GM18951 (cell line): ENCODE data around the gene NT5M.

Source experiments
- POLR2A ChIP-seq: IDR thresholded peaks from 4 replicates; pipeline ENCODE4 v1.6.1; 2011; ENCODE audit warnings: mild to moderate bottlenecking; ENCODE audit not compliant: insufficient read length, insufficient read depth; ENCODE audit errors: extremely low read depth
- in situ Hi-C: fragments of 300-500 bp; cut with MboI; formaldehyde crosslinking; loops from one replicate; pipeline ENCODE4 v1.12.0; 2022; ENCODE audit warnings: low sequenced_read_pairs, mixed read lengths, inconsistent platforms; ENCODE audit not compliant: unreplicated experiment

The NT5M gene

GRCh38 chr17:17384291-17384615 is 81.1 kb downstream of the NT5M start:
- no peak for TF ChIP-seq POLR2A
- in situ Hi-C loops, result no loop called here

DNA sequence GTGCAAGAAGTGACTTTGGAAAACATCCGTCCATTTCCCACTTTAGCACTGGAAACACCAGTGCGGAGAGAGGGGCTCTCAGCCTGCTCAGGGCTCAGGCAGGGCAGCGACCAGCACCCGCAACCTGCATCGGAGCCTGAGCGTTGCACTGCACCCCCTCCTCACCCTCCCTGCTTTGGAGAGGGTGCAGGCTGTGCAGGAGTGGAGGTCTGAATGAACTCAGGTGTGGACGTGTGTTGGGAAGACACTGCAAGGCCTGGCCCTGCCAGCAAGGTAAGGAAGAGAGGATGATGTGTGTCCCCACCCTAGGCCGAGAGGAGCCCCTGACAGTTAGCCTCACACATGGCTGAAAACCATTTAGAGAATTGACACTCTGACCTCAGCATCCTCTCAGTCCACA is 81.8 kb downstream of the NT5M start:
- in situ Hi-C loops, result no loop called here
- no peak for TF ChIP-seq POLR2A

- in situ Hi-C loops, result no loop called here
These were observed 82.3 kb downstream of the NT5M start for GRCh38 chr17:17385491-17385890.

DNA sequence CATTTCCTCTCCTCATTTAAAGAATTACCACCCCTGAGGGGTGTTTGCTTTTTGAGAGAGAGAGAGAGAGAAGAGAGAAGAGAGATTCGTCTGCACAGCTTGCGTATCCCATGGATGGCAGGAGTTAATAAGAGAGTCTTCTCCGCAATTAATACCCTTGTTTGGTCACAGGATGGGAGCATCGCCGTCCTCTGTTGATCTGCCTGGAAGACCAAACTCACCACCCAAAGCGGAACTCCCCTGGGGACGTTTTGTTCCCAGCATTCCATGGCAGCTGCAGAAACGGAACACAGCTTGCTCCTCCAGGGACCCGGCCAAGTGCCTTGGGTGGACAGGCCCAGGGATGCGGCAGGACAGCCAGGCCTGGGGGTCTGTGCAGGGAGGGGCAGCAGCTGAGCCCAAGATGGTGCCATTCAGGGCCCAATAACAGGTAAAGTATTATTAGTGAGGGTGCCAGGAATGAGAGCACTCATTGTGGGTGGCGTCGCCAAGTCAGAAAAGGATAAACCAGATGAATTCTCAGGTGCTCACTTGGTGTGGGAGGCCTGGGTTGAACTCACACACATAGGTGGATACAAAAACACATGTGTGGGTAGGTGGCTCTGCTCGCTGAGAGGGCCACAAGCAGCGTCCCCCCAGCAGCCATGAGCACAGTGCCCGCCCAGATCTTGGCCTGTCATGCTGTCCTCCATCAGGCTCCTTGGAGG is 83.1 kb downstream of the NT5M start:
- in situ Hi-C loops, result no loop called here
- TF ChIP-seq POLR2A, result no peak

More at GRCh38 chr17:17385491-17385890, 82.3 kb downstream of the NT5M start:
- TF ChIP-seq POLR2A, result no peak

- TF ChIP-seq POLR2A, result no peak
- in situ Hi-C loops, result no loop called here
These were observed 83.9 kb downstream of the NT5M start for GRCh38 chr17:17387017-17387497.

- TF ChIP-seq POLR2A, result no peak
- in situ Hi-C loops, result no loop called here
These were observed 84.6 kb downstream of the NT5M start for GRCh38 chr17:17387498-17388362.

GRCh38 chr17:17388657-17389496 is 85.7 kb downstream of the NT5M start:
- in situ Hi-C loops, result no loop called here
- TF ChIP-seq POLR2A, result no peak

- in situ Hi-C loops, result no loop called here
- no peak for TF ChIP-seq POLR2A
These were observed 88.6 kb downstream of the NT5M start for GRCh38 chr17:17391668-17392370.

DNA sequence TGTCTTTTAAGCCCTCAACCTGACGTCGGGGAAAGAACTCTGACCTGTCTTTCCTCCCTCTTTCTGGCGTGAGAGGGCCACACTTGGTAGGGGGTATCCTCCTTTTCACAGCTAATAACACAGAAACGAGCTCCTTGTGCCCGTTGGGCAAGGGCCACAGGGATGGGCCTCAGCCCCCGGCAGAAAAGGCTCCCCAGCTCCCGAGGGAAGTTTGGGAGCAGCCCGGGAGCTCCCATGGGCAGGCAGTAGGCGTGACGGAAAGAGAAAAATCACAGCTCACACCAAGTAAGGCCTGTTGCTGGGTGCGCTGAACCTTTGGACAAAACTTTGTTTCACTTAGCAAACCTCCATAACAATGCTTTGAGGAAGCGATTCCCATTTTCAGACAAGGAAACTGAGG is 90.8 kb downstream of the NT5M start:
- TF ChIP-seq POLR2A, result no peak
- in situ Hi-C loops, result no loop called here

GRCh38 chr17:17394494-17394893 is 91.3 kb downstream of the NT5M start:
- TF ChIP-seq POLR2A, result no peak
- in situ Hi-C loops, result no loop called here

GRCh38 chr17:17395246-17395802 is 92.2 kb downstream of the NT5M start:
- TF ChIP-seq POLR2A, result no peak

GRCh38 chr17:17395885-17396284 is 92.7 kb downstream of the NT5M start:
- TF ChIP-seq POLR2A, result no peak
- in situ Hi-C loops, result no loop called here

More at GRCh38 chr17:17395246-17395802, 92.2 kb downstream of the NT5M start:
- in situ Hi-C loops, result no loop called here
